Activated CD8-positive, alpha-beta T cell treated with anti-CD3 and anti-CD28 coated beads for 36 hours (primary cell): ENCODE data around the gene TNIK. TPM values are rescaled to one million over a fixed set of nuclear protein-coding genes. Genes with fewer than 3 reads are reported as not detected.

Experiments
- ATAC-seq: fragments of 200-7000 bp; cut with Tn5 transposase; one replicate; pipeline ENCODE4 v1.10.0; 2021; ENCODE audit warnings: mild to moderate bottlenecking, moderate library complexity
- CTCF ChIA-PET: fragments of 350-600 bp; sonication (Branson Sonifier 250); formaldehyde crosslinking; loops from one replicate; lab custom pipeline; 2021; ENCODE audit warnings: antibody characterized with exemption; lab: Charles Lee
- POLR2A ChIA-PET: fragments of 350-600 bp; sonication (Branson Sonifier 250); formaldehyde crosslinking; loops from one replicate; lab custom pipeline; 2021; ENCODE audit warnings: antibody characterized with exemption; lab: Charles Lee
- DNase-seq: peaks from one replicate; pipeline ENCODE4 v3.0.0-alpha.2; 2020
- H3K27ac Mint-ChIP-seq: one replicate; pipeline ENCODE4 v1.8.0; 2021; ENCODE audit warnings: mild to moderate bottlenecking, mixed read lengths
- H3K27me3 Mint-ChIP-seq: one replicate; pipeline ENCODE4 v1.8.0; 2021; ENCODE audit warnings: mixed read lengths
- H3K36me3 Mint-ChIP-seq: one replicate; pipeline ENCODE4 v1.8.0; 2021; ENCODE audit warnings: low read depth, mixed read lengths
- H3K4me1 Mint-ChIP-seq: one replicate; pipeline ENCODE4 v1.8.0; 2021; ENCODE audit warnings: low read depth, mixed read lengths
- H3K4me3 Mint-ChIP-seq: one replicate; pipeline ENCODE4 v1.8.0; 2021; ENCODE audit warnings: mild to moderate bottlenecking, moderate library complexity, mixed read lengths
- H3K9me3 Mint-ChIP-seq: one replicate; pipeline ENCODE4 v1.8.0; 2021; ENCODE audit warnings: mixed read lengths
- CTCF ChIP-seq: fragments of 200-600 bp; IDR thresholded peaks from one replicate; pipeline ENCODE4 v1.8.0; 2022; ENCODE audit warnings: antibody characterized with exemption, mild to moderate bottlenecking
- intact Hi-C: fragments of 100-400 bp; cut with micrococcal nuclease; formaldehyde crosslinking; loops from one replicate; pipeline ENCODE4 v1.10.0; 2022
- total RNA-seq, 2 experiments: library from RNA; stranded (reverse); gene quantifications; one replicate each; pipeline ENCODE4 v1.2.3, GENCODE V29; 2021

Gene TNIK
- total RNA-seq, 2 experiments from 2014 or later, result 25.1 to 28.8 TPM

GRCh38 chr3:171346019-171346418, 114.2 kb downstream of the TNIK start:
- ChIA-PET CTCF (interaction anchor here (1.5 kb wide), 1 partner anchor 15 kb away, joined by 4 read pairs; no protein-coding TSS in a partner anchor), POLR2A (no interaction called here)
- DNase-seq (no peak), ATAC-seq (no peak)
- no peak overlapping the region for H3K4me3 Mint-ChIP-seq
- no peak for TF ChIP-seq CTCF
- no peaks in the 10 kb centered on the region for H3K27me3 Mint-ChIP-seq
- peaks cover 30% of the 10 kb centered on the region for H3K4me1 Mint-ChIP-seq
- no peak overlapping the region for H3K27ac Mint-ChIP-seq
- intact Hi-C loops, result no loop called here
- H3K36me3 Mint-ChIP-seq, result peaks cover 19% of the 10 kb centered on the region
- peaks cover 10% of the 10 kb centered on the region for H3K9me3 Mint-ChIP-seq

GRCh38 chr3:171345107-171345843, 114.9 kb downstream of the TNIK start:
- Mint-ChIP-seq H3K27me3 (no peaks in the 10 kb centered on the region), H3K27ac (no peak overlapping the region), H3K36me3 (peaks cover 22% of the 10 kb centered on the region), H3K4me1 (peaks cover 29% of the 10 kb centered on the region), H3K9me3 (peaks cover 10% of the 10 kb centered on the region), H3K4me3 (no peak overlapping the region)
- DNase-seq (no peak), ATAC-seq (no peak)
- ChIA-PET CTCF (interaction anchor here (1.5 kb wide), 1 partner anchor 14 kb away, joined by 4 read pairs; no protein-coding TSS in a partner anchor), POLR2A (no interaction called here)
- intact Hi-C loops, result no loop called here
- no peak for TF ChIP-seq CTCF

- ChIA-PET CTCF (no interaction called here), POLR2A (no interaction called here)
- ATAC-seq, result no peak
- Mint-ChIP-seq H3K27me3 (no peaks in the 10 kb centered on the region), H3K36me3 (peaks cover 22% of the 10 kb centered on the region), H3K9me3 (peaks cover 10% of the 10 kb centered on the region), H3K4me1 (peaks cover 20% of the 10 kb centered on the region), H3K27ac (no peak overlapping the region), H3K4me3 (no peak overlapping the region)
- no peak for DNase-seq
- intact Hi-C loops, result no loop called here
- TF ChIP-seq CTCF, result no peak
These were observed 116.5 kb downstream of the TNIK start for GRCh38 chr3:171343693-171344092.

- ATAC-seq, result no peak
- ChIA-PET POLR2A (no interaction called here), CTCF (interaction anchor here (0.8 to 1.4 kb wide), 2 partner anchors 11 to 71 kb away, joined by 3 read pairs; no protein-coding TSS in a partner anchor)
- DNase-seq, result no peak
- H3K4me3 Mint-ChIP-seq, result no peak overlapping the region
- H3K27me3 Mint-ChIP-seq, result no peaks in the 10 kb centered on the region
- H3K4me1 Mint-ChIP-seq, result peaks cover 15% of the 10 kb centered on the region
- intact Hi-C loops, result no loop called here
- no peak for TF ChIP-seq CTCF
- peaks cover 10% of the 10 kb centered on the region for H3K9me3 Mint-ChIP-seq
- H3K36me3 Mint-ChIP-seq, result peaks cover 22% of the 10 kb centered on the region
- H3K27ac Mint-ChIP-seq, result no peak overlapping the region
These were observed 117.3 kb downstream of the TNIK start for GRCh38 chr3:171342783-171343420.

GRCh38 chr3:171342200-171342599, 118.0 kb downstream of the TNIK start:
- ChIA-PET CTCF (interaction anchor here (1.1 to 1.4 kb wide), 2 partner anchors 12 to 13 kb away, joined by 3 to 4 read pairs; no protein-coding TSS in a partner anchor), POLR2A (no interaction called here)
- Mint-ChIP-seq H3K27ac (no peak overlapping the region), H3K4me3 (no peak overlapping the region), H3K4me1 (peaks cover 8% of the 10 kb centered on the region), H3K9me3 (peaks cover 10% of the 10 kb centered on the region), H3K36me3 (peaks cover 22% of the 10 kb centered on the region), H3K27me3 (no peaks in the 10 kb centered on the region)
- DNase-seq, result no peak
- TF ChIP-seq CTCF, result no peak
- intact Hi-C loops, result no loop called here
- ATAC-seq, result no peak
